K562 (cell line): ENCODE measurements around the gene MCCD1. TPM values are rescaled to one million over a fixed set of nuclear protein-coding genes. Genes with fewer than 3 reads are reported as not detected.

Experiments
- NELFE ChIP-seq: IDR thresholded peaks from 2 replicates; pipeline ENCODE4 v1.6.1; 2011; ENCODE audit warnings: mild to moderate bottlenecking; ENCODE audit not compliant: insufficient read depth, insufficient read length
- RCOR1 ChIP-seq, 2 experiments: IDR thresholded peaks; 2 replicates each; pipeline ENCODE4 v1.6.1; 2012; ENCODE audit warnings: low read depth in 2 of 2, low read length in 2 of 2, borderline replicate concordance in 1 of 2, improper control_type of control experiment in 1 of 2
- REST ChIP-seq, 2 experiments: fragments of 450-650 bp; formaldehyde crosslinking in 1 of 2; IDR thresholded peaks; 2 replicates each; pipeline versions ENCODE4 v1.4.0 to v1.6.1; 2014 to 2020; ENCODE audit warnings: mild to moderate bottlenecking in 2 of 2, borderline replicate concordance in 1 of 2, low read depth in 1 of 2
- polyA plus RNA-seq, 8 experiments: library from polyadenylated mRNA; depleted of rRNA in 4 of 8; stranded (reverse) in 5 of 8; unstranded in 3 of 8; fragments of >200 nt; fragmentation: Nextera tagmentation in 2 of 8; fragmentation: Illumina TruSeq in 1 of 8; extraction: Ambion mirVana in 2 of 8; extraction: Trizol in 1 of 8; gene quantifications; 2 replicates each; pipeline versions ENCODE4 v1.2.1 to v1.2.3, GENCODE V29; 2011 to 2014; ENCODE audit warnings: inconsistent platforms in 1 of 8, missing spikeins in 1 of 8
- total RNA-seq, 7 experiments: library from RNA; depleted of rRNA in 6 of 7; stranded (reverse); fragments of >200 nt in 6 of 7; fragmentation: Illumina TruSeq in 2 of 7; extraction: Trizol in 2 of 7; gene quantifications; 2 replicates each; pipeline versions ENCODE4 v1.2.1 to v1.2.3, GENCODE V29; 2011 to 2021; ENCODE audit warnings: low replicate concordance in 1 of 7

The MCCD1 gene
- total and polyA plus RNA-seq, 9 of the 15 experiments (the other 6 are each of a cell fraction or from before 2014, with no cell fraction given), result not detected

- no peak for TF ChIP-seq REST (IDR thresholded peaks at IDR 0.05; ENCODE audit: borderline replicate concordance)
- TF ChIP-seq REST (CRISPR knock-in tag; IDR thresholded peaks at IDR 0.05; ENCODE audit: low read depth), result no peak
- no peak for TF ChIP-seq NELFE
- TF ChIP-seq RCOR1 (IDR thresholded peaks at IDR 0.05; ENCODE audit: borderline replicate concordance in 1 of 2, low read depth in 2 of 2, low read length in 2 of 2), result peak in 1 of 2 experiments; percentile 76; a peak in 2 of 4 replicates
Measured at GRCh38 chr6:31568537-31568961, 39.8 kb downstream of the MCCD1 start (continued).
